ENCODE results near the gene MSI2. TPM values are rescaled to one million over a fixed set of nuclear protein-coding genes. Genes with fewer than 3 reads are reported as not detected.
A peak's percentile ranks its signal among the peaks of the same experiment; 100 is the strongest.

MSI2 gene
- total RNA-seq, 1 experiment from 2014 or later, result 174 TPM

DNA sequence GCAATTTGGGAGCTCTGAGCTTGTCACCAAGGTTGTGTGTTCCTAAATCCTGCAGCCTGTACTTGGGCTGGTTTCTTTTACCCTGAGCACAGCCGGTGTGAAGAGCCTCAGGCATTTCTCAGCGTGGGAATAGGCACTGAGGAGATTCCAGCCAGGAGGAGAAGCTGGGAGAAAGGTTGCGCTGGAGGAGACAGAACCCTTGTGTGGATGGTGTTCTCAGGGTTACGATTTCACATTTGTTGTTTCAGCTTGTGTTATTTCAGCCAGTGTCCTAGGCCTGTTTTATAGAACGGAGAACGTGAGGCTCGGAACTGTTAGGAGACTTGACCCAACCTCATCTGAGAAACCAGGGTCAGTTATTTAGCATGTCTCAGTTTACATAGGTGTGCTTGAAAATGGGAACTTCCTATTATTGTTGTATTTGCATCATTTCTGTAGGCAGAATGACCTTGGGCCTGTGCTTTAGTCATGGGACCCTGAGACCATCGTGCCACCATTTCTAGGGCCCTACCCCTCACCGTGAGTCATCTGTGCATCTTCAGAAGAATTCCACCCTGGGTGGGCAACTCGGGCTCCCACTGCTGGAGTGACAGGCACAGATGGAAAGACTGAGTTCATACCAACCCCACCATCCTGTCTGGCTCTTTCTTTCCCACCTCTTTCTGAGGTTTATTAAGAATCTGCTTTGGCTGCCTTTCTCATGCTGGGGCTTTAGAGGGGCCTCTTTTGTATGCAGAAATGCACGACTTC is 134.9 kb downstream of the MSI2 start:
- POLR2A ChIA-PET, result interaction anchor here (0.5 kb wide), 1 partner anchor 692 kb away, joined by 3 read pairs; the partner anchor contains the start of gene DYNLL2
- Mint-ChIP-seq H3K36me3 (ENCODE audit: insufficient read depth, unreplicated experiment) (peaks cover 88% of the 10 kb centered on the region), H3K4me1 (ENCODE audit: low read depth, unreplicated experiment) (peaks cover 18% of the 10 kb centered on the region), H3K27ac (ENCODE audit: unreplicated experiment) (peak overlapping the region; percentile 29), H3K4me3 (ENCODE audit: unreplicated experiment) (no peak overlapping the region), H3K27me3 (ENCODE audit: insufficient read depth, unreplicated experiment) (no peaks in the 10 kb centered on the region), H3K9me3 (ENCODE audit: unreplicated experiment) (peaks cover 31% of the 10 kb centered on the region)
- CTCF ChIA-PET, result no interaction called here
- Histone ChIP-seq H3K36me3 (ENCODE audit: control insufficient read depth, insufficient read depth, low read length) (no peaks in the 10 kb centered on the region; the same call in 1 of the 2 replicates), H3K4me3 (ENCODE audit: low read depth, low read length) (no peak overlapping the region), H3K27me3 (replicated peaks; ENCODE audit: control insufficient read depth, insufficient read depth, low read length) (no peaks in the 10 kb centered on the region), H3K9me3 (peaks cover 23% of the 10 kb centered on the region), H3K4me1 (peaks cover 15% of the 10 kb centered on the region)
- intact Hi-C loops (cut with micrococcal nuclease; ENCODE audit: unreplicated experiment), result no loop called here
- TF ChIP-seq, protein P1, sequence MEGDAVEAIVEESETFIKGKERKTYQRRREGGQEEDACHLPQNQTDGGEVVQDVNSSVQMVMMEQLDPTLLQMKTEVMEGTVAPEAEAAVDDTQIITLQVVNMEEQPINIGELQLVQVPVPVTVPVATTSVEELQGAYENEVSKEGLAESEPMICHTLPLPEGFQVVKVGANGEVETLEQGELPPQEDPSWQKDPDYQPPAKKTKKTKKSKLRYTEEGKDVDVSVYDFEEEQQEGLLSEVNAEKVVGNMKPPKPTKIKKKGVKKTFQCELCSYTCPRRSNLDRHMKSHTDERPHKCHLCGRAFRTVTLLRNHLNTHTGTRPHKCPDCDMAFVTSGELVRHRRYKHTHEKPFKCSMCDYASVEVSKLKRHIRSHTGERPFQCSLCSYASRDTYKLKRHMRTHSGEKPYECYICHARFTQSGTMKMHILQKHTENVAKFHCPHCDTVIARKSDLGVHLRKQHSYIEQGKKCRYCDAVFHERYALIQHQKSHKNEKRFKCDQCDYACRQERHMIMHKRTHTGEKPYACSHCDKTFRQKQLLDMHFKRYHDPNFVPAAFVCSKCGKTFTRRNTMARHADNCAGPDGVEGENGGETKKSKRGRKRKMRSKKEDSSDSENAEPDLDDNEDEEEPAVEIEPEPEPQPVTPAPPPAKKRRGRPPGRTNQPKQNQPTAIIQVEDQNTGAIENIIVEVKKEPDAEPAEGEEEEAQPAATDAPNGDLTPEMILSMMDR (IDR thresholded peaks at IDR 0.05; ENCODE audit: insufficient read depth in 1 of 2, low read depth in 1 of 2, low read length in 1 of 2, severe bottlenecking in 1 of 2, unreplicated experiment in 1 of 2), result no peak
- DNase-seq, result no peak
- no TSS peak for BruUV-seq (replicated peaks)

DNA sequence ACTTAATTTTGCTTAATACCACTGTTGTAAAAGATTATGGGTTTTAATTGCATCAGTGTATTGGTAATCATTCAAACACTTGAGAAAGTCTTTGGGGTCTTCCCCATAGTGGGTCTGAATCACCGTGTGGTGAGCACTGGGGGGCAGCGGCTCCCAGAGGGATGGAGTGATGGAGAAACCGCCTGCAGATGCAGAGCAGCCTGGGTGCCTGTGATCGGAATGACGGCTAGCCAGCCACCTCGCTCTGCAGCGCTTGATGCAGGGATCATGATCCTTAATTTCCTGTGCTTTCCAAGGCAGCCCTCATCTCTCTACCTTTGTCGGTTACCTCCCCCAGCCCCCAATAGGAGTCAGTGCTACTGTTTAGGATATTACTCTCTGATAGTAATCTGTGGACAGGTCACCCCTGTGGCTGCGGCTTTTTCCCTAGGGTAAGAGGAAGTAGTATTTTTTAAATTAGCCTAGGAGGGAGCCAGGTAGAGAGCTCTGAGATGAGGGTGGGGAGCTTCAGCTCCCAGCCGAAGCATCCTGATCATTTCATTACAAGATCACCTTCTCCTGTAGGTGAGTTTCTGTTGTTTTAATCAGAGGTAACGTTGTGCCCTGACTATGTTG is 135.6 kb downstream of the MSI2 start:
- intact Hi-C loops (cut with micrococcal nuclease; ENCODE audit: unreplicated experiment), result no loop called here
- H3K36me3 Mint-ChIP-seq (ENCODE audit: insufficient read depth, unreplicated experiment), result peaks cover 84% of the 10 kb centered on the region
- no peaks in the 10 kb centered on the region for H3K27me3 Mint-ChIP-seq (ENCODE audit: insufficient read depth, unreplicated experiment)
- no TSS peak for BruUV-seq (replicated peaks)
- no peak overlapping the region for H3K27ac Mint-ChIP-seq (ENCODE audit: unreplicated experiment)
- POLR2A ChIA-PET, result no interaction called here
- no peak overlapping the region for H3K4me3 Mint-ChIP-seq (ENCODE audit: unreplicated experiment)
- CTCF ChIA-PET, result no interaction called here
- H3K9me3 ChIP-seq, result peaks cover 19% of the 10 kb centered on the region
- TF ChIP-seq, protein P1 (IDR thresholded peaks at IDR 0.05; ENCODE audit: insufficient read depth in 1 of 2, low read depth in 1 of 2, low read length in 1 of 2, severe bottlenecking in 1 of 2, unreplicated experiment in 1 of 2), result no peak
- H3K9me3 Mint-ChIP-seq (ENCODE audit: unreplicated experiment), result peaks cover 28% of the 10 kb centered on the region
- no peaks in the 10 kb centered on the region for H3K27me3 ChIP-seq (replicated peaks; ENCODE audit: control insufficient read depth, insufficient read depth, low read length)
- no peaks in the 10 kb centered on the region for H3K36me3 ChIP-seq (ENCODE audit: control insufficient read depth, insufficient read depth, low read length)
- peaks cover 18% of the 10 kb centered on the region for H3K4me1 Mint-ChIP-seq (ENCODE audit: low read depth, unreplicated experiment)
- H3K4me1 ChIP-seq, result peaks cover 15% of the 10 kb centered on the region
- no peak overlapping the region for H3K4me3 ChIP-seq (ENCODE audit: low read depth, low read length)
- DNase-seq, result no peak

DNA sequence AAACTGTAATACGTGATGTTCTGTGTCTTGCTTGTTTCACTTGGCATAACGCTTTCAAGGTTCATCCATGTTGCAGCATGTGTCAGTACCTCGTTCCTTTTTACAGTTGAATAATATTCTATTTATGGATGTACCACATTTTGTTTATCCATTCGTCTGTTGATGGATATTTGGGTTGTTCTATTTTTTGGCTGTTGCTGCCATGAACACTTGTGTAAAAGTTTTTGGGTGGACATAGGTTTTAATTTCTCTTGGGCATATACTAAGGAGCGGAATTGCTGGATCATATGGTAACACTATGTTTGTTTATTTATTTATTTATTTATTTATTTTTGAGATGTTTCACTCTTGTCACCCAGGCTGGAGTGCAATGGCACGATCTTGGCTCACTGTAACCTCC is 137.0 kb downstream of the MSI2 start:
- peaks cover 18% of the 10 kb centered on the region for H3K4me1 Mint-ChIP-seq (ENCODE audit: low read depth, unreplicated experiment)

More for the DNA sequence above, 137.0 kb downstream of the MSI2 start:
- ChIA-PET POLR2A (no interaction called here), CTCF (no interaction called here)
- TF ChIP-seq, protein P1 (IDR thresholded peaks at IDR 0.05; ENCODE audit: insufficient read depth in 1 of 2, low read depth in 1 of 2, low read length in 1 of 2, severe bottlenecking in 1 of 2, unreplicated experiment in 1 of 2), result no peak
- no peaks in the 10 kb centered on the region for H3K27me3 Mint-ChIP-seq (ENCODE audit: insufficient read depth, unreplicated experiment)
- H3K4me3 ChIP-seq (ENCODE audit: low read depth, low read length), result no peak overlapping the region
- peaks cover 15% of the 10 kb centered on the region for H3K4me1 ChIP-seq
- no peaks in the 10 kb centered on the region for H3K27me3 ChIP-seq (replicated peaks; ENCODE audit: control insufficient read depth, insufficient read depth, low read length)
- BruUV-seq (replicated peaks), result no TSS peak
- H3K9me3 Mint-ChIP-seq (ENCODE audit: unreplicated experiment), result peaks cover 19% of the 10 kb centered on the region
- DNase-seq, result no peak
- H3K27ac Mint-ChIP-seq (ENCODE audit: unreplicated experiment), result no peak overlapping the region
- no peak overlapping the region for H3K4me3 Mint-ChIP-seq (ENCODE audit: unreplicated experiment)
- H3K36me3 Mint-ChIP-seq (ENCODE audit: insufficient read depth, unreplicated experiment), result peaks cover 74% of the 10 kb centered on the region
- H3K36me3 ChIP-seq (ENCODE audit: control insufficient read depth, insufficient read depth, low read length), result no peaks in the 10 kb centered on the region
- H3K9me3 ChIP-seq, result peaks cover 7% of the 10 kb centered on the region; the same call in 1 of the 2 replicates
- intact Hi-C loops (cut with micrococcal nuclease; ENCODE audit: unreplicated experiment), result no loop called here
